NCI-H1048 (cell line): Measurements from ENCODE around the gene UBQLN3.

Experiments used
- DNase-seq: peaks from one replicate; lab custom pipeline; 2025; lab: John Stamatoyannopoulos, UW

Gene UBQLN3

GRCh38 chr11:5509803-5510202 is at the start of gene UBQLN3:
UBQLN3 (minus strand) TSS chr11:5509957; CDS start chr11:5509558, 399 bp downstream.
- no peak for DNase-seq

- no peak for DNase-seq
Measured at GRCh38 chr11:5557751-5558150, 48.0 kb upstream of the UBQLN3 start.

DNA sequence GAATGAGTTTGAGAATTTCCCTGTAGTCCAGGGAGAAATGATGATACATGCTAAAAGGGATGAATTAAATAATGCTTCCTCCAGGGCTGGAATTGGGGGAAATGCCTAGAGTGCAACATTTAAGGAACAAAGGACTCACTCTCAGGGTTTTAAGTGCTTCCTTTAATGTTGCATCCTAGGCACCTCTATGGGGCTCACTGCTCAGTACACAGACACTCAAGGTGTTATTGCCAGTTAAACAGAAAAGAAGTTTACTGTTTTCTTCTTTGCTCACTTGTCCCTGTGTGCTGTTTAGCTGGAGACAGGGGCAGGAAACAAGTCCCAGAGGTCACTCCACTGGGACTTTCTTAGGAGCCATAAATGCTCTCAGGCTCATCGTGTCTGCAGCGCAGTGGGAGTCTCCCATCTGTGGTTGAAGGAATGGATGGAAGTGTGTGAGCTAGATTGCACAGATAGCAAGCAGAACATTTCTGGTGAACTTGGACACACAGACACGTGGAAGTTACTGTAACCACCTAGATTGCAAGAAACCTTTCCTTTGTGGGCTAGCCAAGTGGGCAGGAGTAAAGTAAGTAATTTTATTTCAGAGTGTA is 46.9 kb upstream of the UBQLN3 start:
- DNase-seq, result no peak

GRCh38 chr11:5553343-5553742 is 43.6 kb upstream of the UBQLN3 start:
- no peak for DNase-seq

- no peak for DNase-seq
Measured at GRCh38 chr11:5550440-5551095, 40.8 kb upstream of the UBQLN3 start.

GRCh38 chr11:5548440-5548839 is 38.7 kb upstream of the UBQLN3 start, which contains the start of gene OR52H1:
OR52H1 (minus strand) TSS chr11:5548540; CDS start chr11:5545505, 3,035 bp downstream.
- DNase-seq, result no peak

- no peak for DNase-seq
Measured at GRCh38 chr11:5547982-5548381, 38.2 kb upstream of the UBQLN3 start.

GRCh38 chr11:5546457-5546856 is 36.7 kb upstream of the UBQLN3 start:
- DNase-seq, result no peak

GRCh38 chr11:5541427-5541826 is 31.7 kb upstream of the UBQLN3 start:
- DNase-seq, result no peak

- no peak for DNase-seq
Measured at GRCh38 chr11:5536482-5536881, 26.7 kb upstream of the UBQLN3 start.

DNA sequence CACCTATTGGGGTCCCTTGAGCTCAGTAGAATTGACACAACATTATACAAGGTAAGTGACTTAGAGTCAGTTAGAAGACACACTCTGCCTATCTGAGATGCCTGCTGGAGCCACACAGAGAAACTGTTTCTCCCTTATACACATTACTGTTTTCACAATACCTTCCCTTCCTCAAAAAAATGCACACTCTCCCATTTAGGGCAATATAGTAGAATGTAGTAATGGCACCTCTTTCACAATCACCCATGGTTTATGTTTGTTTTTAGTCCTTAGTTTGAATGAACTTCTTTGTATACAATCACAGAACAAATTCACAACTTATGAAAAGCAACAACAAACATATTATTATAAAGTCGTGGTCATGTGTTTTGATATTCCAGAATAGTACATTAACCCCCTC is 24.3 kb upstream of the UBQLN3 start:
- DNase-seq, result no peak

DNA sequence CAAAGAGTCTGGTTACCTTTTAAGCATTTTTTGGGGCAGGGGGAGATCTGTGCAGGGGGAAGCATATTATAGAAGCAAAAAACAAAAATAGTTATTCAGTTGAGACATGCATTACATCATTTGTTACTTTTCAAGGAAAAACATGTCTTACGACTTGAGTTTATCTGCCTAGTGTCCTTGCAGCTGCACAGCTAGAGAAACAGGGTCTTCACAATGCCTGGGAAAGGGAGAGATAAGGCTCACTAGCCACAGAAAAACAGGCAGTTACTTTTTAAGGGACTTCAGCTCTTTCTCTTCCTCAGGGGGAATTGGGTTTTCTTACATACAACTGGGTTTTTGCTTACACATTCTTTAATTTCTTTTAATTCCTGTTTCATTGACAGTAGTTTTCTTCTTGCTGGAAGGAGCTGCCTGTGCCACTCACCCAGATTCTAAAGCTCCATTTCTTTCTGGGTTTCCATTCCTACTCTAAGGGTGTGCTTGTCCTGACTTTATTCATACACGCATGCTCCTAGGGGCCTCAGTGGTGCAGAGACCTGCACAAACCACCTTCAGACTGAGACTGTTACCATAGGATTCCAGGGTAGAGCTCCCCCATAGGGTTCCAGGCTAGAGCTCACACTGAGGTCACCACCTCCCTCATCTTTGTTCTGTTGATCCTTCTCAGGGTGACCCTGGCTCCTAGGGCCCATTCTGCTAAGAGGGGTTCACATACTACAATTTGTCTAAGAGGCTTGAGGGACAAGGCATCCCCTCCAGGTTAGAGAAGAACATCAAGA is 21.5 kb upstream of the UBQLN3 start:
- no peak for DNase-seq

DNA sequence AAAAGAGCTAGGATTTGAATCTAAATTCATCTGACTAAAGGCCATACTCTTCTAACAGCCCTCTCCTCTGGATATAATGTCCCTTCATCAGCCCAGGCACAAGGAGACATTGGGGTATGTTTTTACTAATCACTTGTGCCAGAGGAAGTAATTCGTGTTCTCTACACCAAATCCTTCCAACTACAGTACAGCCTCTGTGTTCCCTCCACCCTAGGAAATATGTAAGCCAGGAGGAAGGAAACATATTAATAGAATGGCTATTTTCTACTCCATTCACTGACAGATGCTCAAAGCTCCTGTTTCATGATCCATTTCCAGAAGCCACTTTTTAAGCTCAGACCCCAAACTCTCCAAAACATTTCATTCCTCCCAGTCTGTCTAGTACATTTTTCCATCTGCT is 18.7 kb upstream of the UBQLN3 start:
- no peak for DNase-seq

GRCh38 chr11:5527716-5528115 is 18.0 kb upstream of the UBQLN3 start:
- no peak for DNase-seq

DNA sequence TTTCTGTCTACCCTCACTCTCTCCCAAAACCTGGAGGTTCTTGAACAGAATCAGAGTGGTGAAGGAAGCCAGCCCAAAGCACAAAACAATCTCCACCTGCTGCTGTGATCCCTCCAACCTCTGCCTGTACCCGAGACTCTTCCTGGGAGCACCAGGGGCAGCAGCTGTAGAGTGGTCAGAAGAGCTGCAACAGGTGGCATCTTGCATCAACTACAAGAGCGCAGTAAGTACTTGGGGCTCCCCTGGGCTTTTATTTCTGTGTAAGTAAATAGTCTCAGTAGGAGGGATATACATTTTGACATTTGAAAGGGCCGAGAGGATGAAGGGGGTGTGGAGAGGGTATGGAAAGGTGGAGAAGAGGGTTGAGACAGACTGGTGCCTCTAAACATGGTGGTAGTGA is 15.0 kb upstream of the UBQLN3 start:
- no peak for DNase-seq

- DNase-seq, result no peak
Measured at GRCh38 chr11:5522308-5522707, 12.6 kb upstream of the UBQLN3 start.

- no peak for DNase-seq
Measured at GRCh38 chr11:5521540-5521939, 11.8 kb upstream of the UBQLN3 start.

DNA sequence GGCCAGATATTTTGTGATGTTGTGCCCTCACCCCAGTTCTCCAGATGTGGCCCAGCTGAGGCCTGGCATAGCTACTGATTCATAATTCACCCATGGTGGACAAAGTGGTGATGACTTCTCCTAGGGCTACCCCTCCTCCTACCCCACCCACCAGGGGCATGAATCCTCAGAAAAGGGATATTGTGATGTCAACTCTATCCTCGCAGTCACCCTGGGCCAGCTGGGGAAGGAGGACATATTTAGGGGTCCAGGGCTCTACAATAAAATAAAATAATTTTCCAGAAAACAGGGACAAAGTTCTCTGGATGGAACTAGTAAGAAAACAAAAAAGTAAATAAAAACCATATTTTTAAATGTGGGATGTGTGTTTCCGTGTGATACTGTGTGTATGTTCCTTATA is 6.8 kb upstream of the UBQLN3 start, which contains the start of gene UBQLNL:
Gene UBQLNL (minus strand): TSS at position 101 of the 400 bp plus-strand sequence. CDS start 258 bp downstream, outside the sequence.
- no peak for DNase-seq

DNA sequence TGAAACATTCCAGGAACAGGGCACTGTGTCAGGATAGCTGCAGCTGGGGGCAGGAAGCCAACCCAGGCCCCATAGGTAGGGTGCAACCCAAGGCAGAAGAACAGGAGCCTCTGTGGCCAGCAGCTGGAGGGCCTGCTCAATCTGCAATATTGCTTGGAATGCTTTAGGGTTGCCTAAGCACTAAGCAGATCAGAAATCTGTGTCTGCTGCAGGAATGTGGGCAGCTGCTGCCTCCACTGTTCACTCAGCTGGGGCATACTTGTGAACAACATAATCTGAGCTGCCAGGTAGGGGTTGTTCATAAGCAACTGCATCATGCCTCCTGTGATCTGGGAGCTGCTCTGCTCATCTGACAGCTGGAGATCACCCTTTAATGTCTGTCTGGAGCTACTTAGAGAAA is 5.1 kb upstream of the UBQLN3 start:
- DNase-seq, result no peak

DNA sequence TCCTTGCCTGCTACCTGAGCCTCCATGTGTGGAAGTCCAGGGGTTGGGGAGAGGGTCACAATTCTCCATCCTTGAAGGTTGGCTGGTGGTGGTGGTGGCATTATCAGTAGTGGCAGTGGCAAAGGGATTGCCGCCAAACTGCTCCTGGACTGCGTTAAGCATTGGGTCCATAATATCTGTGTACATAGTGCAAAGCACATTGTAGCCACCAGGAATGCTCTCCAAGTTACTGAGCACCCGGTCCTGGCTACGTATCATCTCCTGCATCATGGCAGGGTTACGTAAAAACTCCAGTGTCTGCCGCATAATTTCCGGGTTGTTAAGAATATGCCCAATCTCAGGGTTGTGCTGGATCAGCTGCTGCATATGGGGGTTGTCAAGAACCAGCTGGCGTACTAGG is 1.2 kb downstream of the UBQLN3 start:
- DNase-seq, result no peak

DNA sequence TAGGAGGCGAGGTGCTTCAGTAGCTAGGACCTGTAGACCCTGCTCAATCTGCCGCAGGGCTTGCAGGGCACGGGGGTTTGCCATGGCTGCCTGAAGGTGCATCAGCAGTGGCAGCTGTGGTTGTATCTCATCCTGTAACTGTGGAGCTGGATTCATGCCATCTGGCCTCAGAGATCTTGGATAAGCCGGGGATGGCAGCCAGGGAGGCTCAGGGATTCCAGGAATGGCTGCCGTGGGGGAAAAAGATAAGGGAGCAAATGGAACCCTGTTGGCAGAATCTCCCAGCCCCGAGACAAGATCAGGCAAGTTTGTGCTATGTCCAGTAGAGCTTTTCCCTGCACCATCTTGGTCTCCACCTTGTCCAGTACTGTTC is 1.8 kb downstream of the UBQLN3 start:
- no peak for DNase-seq

DNA sequence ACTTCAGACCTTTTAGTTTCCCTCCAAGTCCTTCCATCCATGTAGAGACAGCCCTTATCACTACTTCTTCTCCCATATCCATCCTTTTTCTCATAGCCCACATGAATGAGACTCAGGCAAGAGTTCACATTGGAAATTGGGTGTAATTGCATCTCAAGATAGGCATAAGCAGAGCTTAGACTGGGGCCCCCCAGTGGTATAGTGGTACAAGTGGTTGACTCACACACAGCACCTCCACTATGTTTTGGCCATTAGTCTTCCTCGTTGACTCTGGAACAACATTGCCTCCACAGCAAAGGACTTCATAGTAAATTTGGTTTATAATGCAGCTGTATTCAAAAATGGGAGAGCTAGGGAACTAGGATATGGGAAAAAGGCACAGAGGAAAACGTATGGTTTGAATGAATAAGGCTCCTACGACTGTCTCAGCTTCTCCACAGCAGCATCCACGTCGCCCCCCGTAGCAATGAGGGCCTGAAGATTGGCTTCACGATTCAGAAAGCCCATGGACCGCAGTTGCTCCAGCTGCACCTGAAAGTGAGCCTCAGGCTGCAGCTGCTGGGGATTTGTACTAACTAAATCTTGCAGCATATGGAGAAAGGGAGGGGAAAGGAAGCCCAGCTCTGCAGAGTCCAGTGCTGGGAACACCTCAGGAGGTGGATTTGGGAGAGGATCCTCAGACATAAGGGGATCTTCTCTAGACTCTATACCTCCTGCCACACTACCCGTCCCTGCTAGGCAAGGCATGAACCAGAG is 2.4 kb downstream of the UBQLN3 start:
- DNase-seq, result no peak
